Endothelial cell of umbilical vein (primary cell): ENCODE data around the gene DOCK7. TPM values are rescaled to one million over a fixed set of nuclear protein-coding genes. Genes with fewer than 3 reads are reported as not detected.

Source experiments
- BruUV-seq: library from RNA; stranded (reverse); fragments of 400-500 nt; replicated peaks from 2 replicates; lab custom pipeline; 2021; lab: Mats Ljungman, UMichigan
- CTCF ChIA-PET: fragments of 300-600, 350-600 bp; sonication (Branson Sonifier 250); formaldehyde crosslinking; loops from one replicate; lab custom pipeline; 2021; ENCODE audit warnings: antibody characterized with exemption, inconsistent platforms; lab: Charles Lee
- POLR2A ChIA-PET: fragments of 300-600, 350-600 bp; sonication (Branson Sonifier 250); formaldehyde crosslinking; loops from one replicate; lab custom pipeline; 2021; ENCODE audit warnings: antibody characterized with exemption, inconsistent platforms; lab: Charles Lee
- DNase-seq: peaks from one replicate; pipeline ENCODE4 v3.0.0-alpha.2; 2011; ENCODE audit warnings: low read depth, low spot score
- FAIRE-seq: peaks from 2 replicates; lab custom pipeline; 2011; peaks lifted over from hg19 to GRCh38; lab: Jason Lieb, UNC
- H2AFZ ChIP-seq: 2 replicates; pipeline ENCODE4 v1.6.0; 2012; ENCODE audit warnings: low read depth, low read length, control low read depth, inconsistent platforms
- H3K27ac ChIP-seq: 2 replicates; pipeline ENCODE4 v1.5.1; 2011; ENCODE audit warnings: low read depth, mild to moderate bottlenecking, control low read depth, low read length, moderate library complexity; ENCODE audit not compliant: insufficient read depth
- H3K27me3 ChIP-seq, 2 experiments: 2 replicates each; pipeline versions ENCODE4 v1.6.0 to v1.6.1; 2011; ENCODE audit warnings: low read length in 2 of 2, mixed read lengths in 1 of 2; ENCODE audit not compliant: control insufficient read depth in 2 of 2, insufficient read depth in 2 of 2
- H3K36me3 ChIP-seq, 2 experiments: 2 replicates in 1 of 2; 3 replicates in 1 of 2; pipeline ENCODE4 v1.5.1; 2011; ENCODE audit warnings: low read length in 2 of 2, mild to moderate bottlenecking in 1 of 2, moderate library complexity in 1 of 2; ENCODE audit not compliant: control insufficient read depth in 2 of 2, insufficient read depth in 2 of 2; ENCODE audit errors: extremely low read depth in 1 of 2
- H3K4me1 ChIP-seq: 3 replicates; pipeline ENCODE4 v1.5.1; 2011; ENCODE audit warnings: mild to moderate bottlenecking, low read length; ENCODE audit not compliant: control insufficient read depth, insufficient read depth; ENCODE audit errors: extremely low read depth
- H3K4me2 ChIP-seq: 2 replicates; pipeline ENCODE4 v1.6.1; 2011; ENCODE audit warnings: low read length, control low read depth, mixed read lengths; ENCODE audit not compliant: insufficient read depth
- H3K4me3 ChIP-seq, 3 experiments: fragments of 200-600 bp in 1 of 3; sonication (generic), shearing (Covaris generic) in 1 of 3; replicated peaks in 1 of 3; 2 replicates each; pipeline ENCODE4 v1.5.1; 2011 to 2016; ENCODE audit warnings: control low read depth in 3 of 3, low read length in 3 of 3, mild to moderate bottlenecking in 2 of 3, inconsistent platforms in 1 of 3, low read depth in 1 of 3, moderate library complexity in 1 of 3; ENCODE audit not compliant: insufficient read depth in 1 of 3
- H3K79me2 ChIP-seq: 2 replicates; pipeline ENCODE4 v1.6.0; 2012; ENCODE audit warnings: low read length, inconsistent platforms; ENCODE audit not compliant: control insufficient read depth, insufficient read depth
- H3K9ac ChIP-seq: replicated peaks from 2 replicates; pipeline ENCODE3; 2011; ENCODE audit warnings: low read length, control low read depth; ENCODE audit not compliant: insufficient read depth; ENCODE audit errors: extremely low read depth
- H3K9me1 ChIP-seq: replicated peaks from 3 replicates; pipeline ENCODE4 v1.6.0; 2011; ENCODE audit warnings: mild to moderate bottlenecking, low read length; ENCODE audit not compliant: control insufficient read depth, insufficient read depth; ENCODE audit errors: extremely low read depth
- H3K9me3 ChIP-seq: replicated peaks from 2 replicates; pipeline ENCODE4 v1.5.1; 2012; ENCODE audit warnings: low read length, inconsistent platforms; ENCODE audit not compliant: control insufficient read depth, insufficient read depth
- H4K20me1 ChIP-seq: replicated peaks from 2 replicates; pipeline ENCODE3; 2011; ENCODE audit warnings: mild to moderate bottlenecking, low read length; ENCODE audit not compliant: control insufficient read depth, insufficient read depth; ENCODE audit errors: extremely low read depth
- CTCF ChIP-seq, 2 donors: IDR thresholded peaks; 1 replicate in 1 of 2; 2 replicates in 1 of 2; pipeline ENCODE4 v1.5.1; 2011; ENCODE audit warnings: low read length in 2 of 2, mild to moderate bottlenecking in 2 of 2, moderate library complexity in 2 of 2, control low read depth in 1 of 2, inconsistent platforms in 1 of 2, low read depth in 1 of 2; ENCODE audit not compliant: insufficient read depth in 1 of 2; ENCODE audit errors: extremely low read depth in 1 of 2
- EZH2 ChIP-seq: IDR thresholded peaks from 2 replicates; pipeline ENCODE4 v1.6.1; 2012; ENCODE audit warnings: borderline replicate concordance, low read depth, mild to moderate bottlenecking, moderate library complexity, low read length, inconsistent platforms; ENCODE audit not compliant: severe bottlenecking
- FOS ChIP-seq: IDR thresholded peaks from 2 replicates; pipeline ENCODE4 v1.6.1; 2011; ENCODE audit warnings: mild to moderate bottlenecking, low read length, moderate library complexity, borderline replicate concordance; ENCODE audit not compliant: insufficient read depth
- GATA2 ChIP-seq: IDR thresholded peaks from 2 replicates; pipeline ENCODE4 v1.7.0; 2011; ENCODE audit warnings: low read depth, mild to moderate bottlenecking, moderate library complexity, mixed read lengths, low read length; ENCODE audit not compliant: insufficient read length, insufficient read depth
- JUN ChIP-seq: IDR thresholded peaks from 2 replicates; pipeline ENCODE4 v1.6.1; 2011; ENCODE audit warnings: borderline replicate concordance, low read depth; ENCODE audit not compliant: insufficient read length, insufficient read depth
- MAX ChIP-seq: IDR thresholded peaks from 2 replicates; pipeline ENCODE4 v1.6.1; 2011; ENCODE audit not compliant: insufficient read depth, insufficient read length
- MYC ChIP-seq: IDR thresholded peaks from one replicate; pipeline ENCODE4 v1.6.1; 2011; ENCODE audit warnings: mild to moderate bottlenecking, low read depth, low read length
- POLR2A ChIP-seq: IDR thresholded peaks from 2 replicates; pipeline ENCODE4 v1.6.1; 2012; ENCODE audit warnings: low read depth, mild to moderate bottlenecking, control low read depth, low read length
- POLR2AphosphoS5 ChIP-seq: IDR thresholded peaks from 2 replicates; pipeline ENCODE4 v1.6.1; 2012; ENCODE audit warnings: low read depth, mild to moderate bottlenecking, control low read depth, low read length, moderate library complexity; ENCODE audit not compliant: insufficient read depth
- dilution Hi-C: fragments of 300-500 bp; cut with MboI; formaldehyde crosslinking; loops from one replicate; pipeline ENCODE4 v1.15.0; 2019; ENCODE audit warnings: low sequenced_read_pairs; ENCODE audit not compliant: extremely low pct_ligation_motif_present
- intact Hi-C: fragments of 100-400 bp; cut with micrococcal nuclease; formaldehyde crosslinking; loops from one replicate; pipeline ENCODE4 v1.10.0; 2022
- polyA plus RNA-seq, 4 experiments: library from polyadenylated mRNA; depleted of rRNA in 3 of 4; stranded (reverse) in 3 of 4; unstranded in 1 of 4; fragments of >200 nt; gene quantifications; 2 replicates each; pipeline versions ENCODE4 v1.2.1 to v1.2.3, GENCODE V29; 2011 to 2012; ENCODE audit warnings: missing spikeins in 1 of 4
- total RNA-seq: library from RNA; stranded (reverse); gene quantifications from 2 replicates; pipeline ENCODE4 v1.2.3, GENCODE V29; 2021

Gene DOCK7
- total and polyA plus RNA-seq, 2 donors (not counting 3 experiments of a cell fraction or from before 2014, with no cell fraction given) = 9.4 to 31.9 TPM

- Histone ChIP-seq H2AFZ (no peak overlapping the region), H3K9ac (no peak overlapping the region), H3K27ac (no peak overlapping the region), H3K4me2 (no peak overlapping the region), H4K20me1 (no peaks in the 10 kb centered on the region), H3K9me3 (no peaks in the 10 kb centered on the region), H3K9me1 (no peaks in the 10 kb centered on the region), H3K36me3 (peaks cover 0 to 2% of the 10 kb centered on the region in 2 experiments), H3K4me1 (no peaks in the 10 kb centered on the region), H3K27me3 (no peaks in the 10 kb centered on the region), H3K79me2 (no peaks in the 10 kb centered on the region), H3K4me3 (no peak overlapping the region)
- BruUV-seq = no TSS peak
- FAIRE-seq (no peak), DNase-seq (no peak)
- ChIA-PET POLR2A (no interaction called here), CTCF (no interaction called here)
- dilution Hi-C loops = no loop called here
- intact Hi-C loops = no loop called here
- no peak for TF ChIP-seq POLR2A
Measured at GRCh38 chr1:62589321-62589720, 98.9 kb downstream of the DOCK7 start.

- TF ChIP-seq MYC = no peak
- TF ChIP-seq POLR2A = no peak
- TF ChIP-seq FOS = no peak
- TF ChIP-seq JUN = no peak
- no peak for TF ChIP-seq POLR2AphosphoS5
- no peak for TF ChIP-seq MAX
- no peak for TF ChIP-seq GATA2
- TF ChIP-seq CTCF (IDR thresholded peaks at IDR 0.05; ENCODE audit: extremely low read depth in 1 of 2, insufficient read depth in 1 of 2, low read depth in 1 of 2, low read length in 2 of 2) = no peak
- no peak for TF ChIP-seq EZH2
- Histone ChIP-seq H4K20me1 (no peaks in the 10 kb centered on the region), H3K27ac (no peak overlapping the region), H3K79me2 (no peaks in the 10 kb centered on the region), H3K4me2 (no peak overlapping the region), H2AFZ (no peak overlapping the region), H3K9ac (no peak overlapping the region), H3K4me1 (no peaks in the 10 kb centered on the region), H3K9me3 (no peaks in the 10 kb centered on the region), H3K9me1 (no peaks in the 10 kb centered on the region), H3K4me3 (no peak overlapping the region), H3K27me3 (no peaks in the 10 kb centered on the region), H3K36me3 (peaks cover 0 to 2% of the 10 kb centered on the region in 2 experiments)
- no peak for FAIRE-seq
- dilution Hi-C loops (no loop called here), intact Hi-C loops (no loop called here)
- ChIA-PET CTCF (no interaction called here), POLR2A (no interaction called here)
- BruUV-seq = no TSS peak
- no peak for DNase-seq
Measured at GRCh38 chr1:62588000-62588399, 100.2 kb downstream of the DOCK7 start.
